Activated CD4-positive, alpha-beta T cell treated with anti-CD3 and anti-CD28 coated beads, Interleukin-2, amount 10 ng/mL, durations not matched to agents 24 days and 14 days (primary cell): ENCODE results near the gene ZDHHC7. TPM values are rescaled to one million over a fixed set of nuclear protein-coding genes. Genes with fewer than 3 reads are reported as not detected.

ENCODE experiments used
- DNase-seq: peaks from one replicate; pipeline ENCODE4 v3.0.0; 2022
- H3K27ac Mint-ChIP-seq: one replicate; pipeline ENCODE4 v1.8.0; 2022; ENCODE audit warnings: mild to moderate bottlenecking, mixed read lengths
- H3K27me3 Mint-ChIP-seq: one replicate; pipeline ENCODE4 v1.8.0; 2022; ENCODE audit warnings: mixed read lengths
- H3K36me3 Mint-ChIP-seq: one replicate; pipeline ENCODE4 v1.8.0; 2022; ENCODE audit warnings: low read depth, mild to moderate bottlenecking, mixed read lengths
- H3K4me1 Mint-ChIP-seq: one replicate; pipeline ENCODE4 v1.8.0; 2021; ENCODE audit warnings: mixed read lengths
- H3K4me3 Mint-ChIP-seq: one replicate; pipeline ENCODE4 v1.8.0; 2022; ENCODE audit warnings: mild to moderate bottlenecking, moderate library complexity, mixed read lengths
- H3K9me3 Mint-ChIP-seq: one replicate; pipeline ENCODE4 v1.8.0; 2021; ENCODE audit warnings: mixed read lengths
- intact Hi-C: fragments of 100-400 bp; cut with micrococcal nuclease; formaldehyde crosslinking; loops from one replicate; pipeline ENCODE4 v1.15.1; 2023
- total RNA-seq: library from RNA; stranded (reverse); gene quantifications from 2 replicates; pipeline ENCODE4 v1.2.3, GENCODE V29; 2022

Gene ZDHHC7
- total RNA-seq, 1 donor from 2014 or later, result 30.8 TPM

DNA sequence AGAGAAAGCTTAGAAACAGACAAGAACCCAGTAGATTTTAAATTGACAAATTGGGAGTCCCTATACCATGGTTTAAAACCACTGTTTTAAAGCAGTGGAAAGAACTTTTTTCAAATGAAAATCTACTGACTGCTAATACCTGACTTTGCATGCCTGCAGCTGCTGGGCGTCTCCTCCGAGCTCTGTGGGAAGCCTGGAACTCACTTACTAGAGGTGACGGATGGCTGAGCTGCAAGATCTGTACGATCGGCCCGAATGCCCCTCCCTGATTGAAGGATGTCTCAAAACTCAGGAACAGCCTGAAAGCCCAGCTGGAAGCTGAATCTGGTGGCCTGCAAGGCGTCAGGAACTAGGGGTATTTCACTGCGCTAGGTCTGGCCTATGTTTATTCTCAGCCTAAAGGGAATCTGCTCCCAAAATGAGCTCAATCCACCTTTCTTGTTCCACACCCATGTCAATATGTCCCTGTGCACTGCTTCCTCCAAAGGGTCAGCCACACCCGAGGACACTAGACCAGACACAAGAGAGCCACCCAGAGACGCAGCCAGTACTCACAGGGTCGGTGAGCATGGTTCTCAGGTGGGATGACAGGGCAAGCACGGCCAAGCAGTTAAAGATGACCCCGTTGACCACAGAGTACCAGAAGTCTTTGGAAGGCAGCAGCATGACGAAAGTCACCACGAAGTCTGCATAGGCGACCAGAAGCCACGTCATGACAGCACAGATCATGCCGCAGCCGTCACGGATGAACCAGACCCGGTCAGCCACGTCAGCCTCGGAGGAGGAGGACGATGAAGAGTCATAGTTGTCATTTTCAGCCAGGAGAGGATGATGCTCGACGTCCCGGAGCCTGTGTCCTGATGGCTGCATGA lies 21.4 kb downstream of the ZDHHC7 start:
- no peaks in the 10 kb centered on the region for H3K27me3 Mint-ChIP-seq
- peaks cover 42% of the 10 kb centered on the region for H3K36me3 Mint-ChIP-seq
- intact Hi-C loops, result no loop called here
- H3K4me3 Mint-ChIP-seq, result no peak overlapping the region
- no peak overlapping the region for H3K27ac Mint-ChIP-seq
- peaks cover 6% of the 10 kb centered on the region for H3K4me1 Mint-ChIP-seq
- DNase-seq, result no peak
- H3K9me3 Mint-ChIP-seq, result no peaks in the 10 kb centered on the region

GRCh38 chr16:84988328-84989080 lies 22.8 kb downstream of the ZDHHC7 start:
- Mint-ChIP-seq H3K4me3 (no peak overlapping the region), H3K9me3 (no peaks in the 10 kb centered on the region), H3K27me3 (no peaks in the 10 kb centered on the region), H3K4me1 (peaks cover 4% of the 10 kb centered on the region), H3K27ac (no peak overlapping the region), H3K36me3 (peaks cover 32% of the 10 kb centered on the region)
- intact Hi-C loops, result no loop called here
- no peak for DNase-seq

GRCh38 chr16:84986879-84987278 lies 24.5 kb downstream of the ZDHHC7 start:
- H3K27me3 Mint-ChIP-seq, result no peaks in the 10 kb centered on the region
- intact Hi-C loops, result no loop called here
- no peak overlapping the region for H3K27ac Mint-ChIP-seq
- peaks cover 4% of the 10 kb centered on the region for H3K4me1 Mint-ChIP-seq
- H3K36me3 Mint-ChIP-seq, result peaks cover 38% of the 10 kb centered on the region
- no peak for DNase-seq
- no peak overlapping the region for H3K4me3 Mint-ChIP-seq
- no peaks in the 10 kb centered on the region for H3K9me3 Mint-ChIP-seq

- H3K27ac Mint-ChIP-seq, result peak overlapping the region; percentile 25
- no peak for DNase-seq
- no peaks in the 10 kb centered on the region for H3K9me3 Mint-ChIP-seq
- no peak overlapping the region for H3K4me3 Mint-ChIP-seq
- no peaks in the 10 kb centered on the region for H3K27me3 Mint-ChIP-seq
- peaks cover 44% of the 10 kb centered on the region for H3K36me3 Mint-ChIP-seq
- intact Hi-C loops, result no loop called here
- H3K4me1 Mint-ChIP-seq, result peaks cover 4% of the 10 kb centered on the region
Observed at GRCh38 chr16:84986102-84986501, 25.2 kb downstream of the ZDHHC7 start.

GRCh38 chr16:84985079-84986065 lies 26.0 kb downstream of the ZDHHC7 start:
- intact Hi-C loops, result no loop called here
- Mint-ChIP-seq H3K27ac (peak overlapping the region; percentile 21), H3K9me3 (no peaks in the 10 kb centered on the region), H3K4me3 (no peak overlapping the region), H3K36me3 (peaks cover 46% of the 10 kb centered on the region), H3K27me3 (no peaks in the 10 kb centered on the region), H3K4me1 (peaks cover 4% of the 10 kb centered on the region)
- DNase-seq, result no peak

DNA sequence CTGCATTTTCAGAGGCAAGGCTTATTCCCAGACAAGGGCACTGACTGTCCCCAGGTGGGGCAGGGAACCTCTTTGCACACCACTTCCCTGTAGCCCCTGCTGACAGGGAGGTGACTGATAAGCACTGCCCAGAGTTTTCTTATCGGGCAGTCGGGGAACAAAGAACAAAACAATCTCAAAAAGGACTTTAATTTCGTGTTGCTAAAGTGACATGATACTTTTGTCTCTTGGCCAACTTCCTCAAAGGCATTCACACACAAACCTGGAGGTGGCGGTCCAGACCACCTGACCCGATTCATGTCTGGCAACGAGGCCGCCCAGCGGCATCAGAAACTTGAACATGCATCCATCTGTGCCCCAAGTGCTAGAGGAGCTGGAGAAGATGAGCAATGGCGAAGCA lies 28.9 kb downstream of the ZDHHC7 start:
- peaks cover 40% of the 10 kb centered on the region for H3K36me3 Mint-ChIP-seq
- intact Hi-C loops, result no loop called here

DNA sequence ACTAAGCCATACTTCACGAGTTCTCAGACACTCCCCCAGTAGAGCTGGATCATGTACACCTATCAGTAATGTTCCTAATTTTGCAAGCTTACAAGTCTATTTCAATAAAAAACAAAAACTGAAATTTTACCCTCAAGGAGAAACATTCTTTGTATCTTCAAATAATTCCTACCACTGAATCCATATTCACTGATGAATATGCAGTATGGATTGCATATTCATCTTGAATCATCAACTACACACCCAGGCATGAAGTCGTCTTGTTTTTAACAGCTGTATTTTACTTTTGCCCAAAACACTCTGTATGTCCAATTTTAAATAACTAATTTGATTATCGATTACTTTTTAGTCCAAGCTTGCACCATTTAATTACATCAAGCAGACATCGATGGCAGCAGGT lies 31.8 kb downstream of the ZDHHC7 start:
- H3K36me3 Mint-ChIP-seq, result peaks cover 43% of the 10 kb centered on the region
- H3K27ac Mint-ChIP-seq, result no peak overlapping the region
- peaks cover 2% of the 10 kb centered on the region for H3K4me1 Mint-ChIP-seq
- H3K9me3 Mint-ChIP-seq, result no peaks in the 10 kb centered on the region
- H3K4me3 Mint-ChIP-seq, result no peak overlapping the region
- H3K27me3 Mint-ChIP-seq, result no peaks in the 10 kb centered on the region
- intact Hi-C loops, result no loop called here
- DNase-seq, result no peak

More for the DNA sequence above, 28.9 kb downstream of the ZDHHC7 start:
- DNase-seq, result no peak
- H3K27me3 Mint-ChIP-seq, result no peaks in the 10 kb centered on the region
- no peak overlapping the region for H3K27ac Mint-ChIP-seq
- no peak overlapping the region for H3K4me3 Mint-ChIP-seq
- no peaks in the 10 kb centered on the region for H3K9me3 Mint-ChIP-seq
- H3K4me1 Mint-ChIP-seq, result peaks cover 7% of the 10 kb centered on the region

DNA sequence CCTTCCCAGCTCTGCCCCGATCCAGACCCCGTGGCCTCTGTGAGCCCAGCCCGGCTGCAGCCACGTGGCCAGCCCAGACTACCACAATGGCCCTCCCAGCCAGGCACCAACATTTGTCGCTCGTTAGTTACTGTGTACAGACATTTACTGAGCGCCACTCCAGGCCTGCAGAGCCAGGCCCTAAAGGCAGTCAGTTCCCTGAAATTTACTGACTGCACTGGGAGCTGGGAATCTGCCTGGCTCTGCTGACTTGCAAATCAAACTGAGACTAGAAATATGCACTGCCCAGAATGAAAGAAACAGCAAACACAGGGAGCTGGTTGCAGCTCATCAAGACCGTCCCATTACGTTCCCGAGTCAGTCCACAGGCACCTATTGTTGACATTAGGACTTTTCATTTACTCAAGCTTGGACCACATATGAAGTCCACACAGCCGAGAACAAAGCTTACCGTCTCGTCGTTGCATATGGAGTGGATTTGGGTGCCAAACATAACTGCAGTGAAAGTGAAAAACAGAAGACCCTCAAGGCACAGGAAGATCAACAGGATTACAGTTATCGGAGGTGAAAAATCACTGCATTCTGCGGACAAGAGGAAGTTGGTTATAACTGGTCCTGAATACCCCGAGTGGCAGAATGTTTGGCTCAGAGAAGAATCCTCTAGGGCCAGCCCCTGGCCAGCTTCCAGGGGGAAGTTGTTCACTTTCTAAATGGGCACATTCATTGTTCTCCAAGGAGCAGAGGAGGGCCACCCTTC lies 34.5 kb downstream of the ZDHHC7 start:
- H3K9me3 Mint-ChIP-seq, result no peaks in the 10 kb centered on the region
- H3K27me3 Mint-ChIP-seq, result no peaks in the 10 kb centered on the region
- no peak overlapping the region for H3K4me3 Mint-ChIP-seq
- intact Hi-C loops, result no loop called here
- peaks cover 2% of the 10 kb centered on the region for H3K4me1 Mint-ChIP-seq
- DNase-seq, result no peak
- peaks cover 39% of the 10 kb centered on the region for H3K36me3 Mint-ChIP-seq
- H3K27ac Mint-ChIP-seq, result no peak overlapping the region

DNA sequence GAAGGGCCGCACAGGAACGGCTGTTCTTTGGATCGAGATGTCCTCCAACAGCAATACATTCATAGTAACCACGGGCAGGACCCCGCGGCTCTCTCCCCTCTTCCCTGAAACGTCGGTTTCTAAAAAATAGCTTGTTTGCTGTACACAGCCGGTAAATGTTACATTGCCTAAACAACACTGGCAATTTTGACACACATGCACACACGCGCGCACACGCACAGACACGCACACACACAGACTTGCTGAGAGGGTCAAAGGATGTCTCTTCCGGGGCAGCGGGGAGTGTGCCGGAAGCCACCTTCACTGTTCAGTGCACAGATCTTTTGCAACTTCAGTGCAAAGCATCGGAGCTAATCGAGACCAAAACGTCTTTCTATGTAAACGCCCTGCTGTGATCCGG lies 35.8 kb downstream of the ZDHHC7 start:
- Mint-ChIP-seq H3K4me3 (no peak overlapping the region), H3K4me1 (peaks cover 4% of the 10 kb centered on the region), H3K27me3 (no peaks in the 10 kb centered on the region), H3K36me3 (peaks cover 28% of the 10 kb centered on the region), H3K9me3 (no peaks in the 10 kb centered on the region), H3K27ac (no peak overlapping the region)
- intact Hi-C loops, result no loop called here
- no peak for DNase-seq

GRCh38 chr16:84975066-84975465 lies 36.3 kb downstream of the ZDHHC7 start:
- Mint-ChIP-seq H3K27ac (no peak overlapping the region), H3K27me3 (no peaks in the 10 kb centered on the region), H3K4me3 (no peak overlapping the region), H3K36me3 (peaks cover 24% of the 10 kb centered on the region), H3K4me1 (peaks cover 4% of the 10 kb centered on the region), H3K9me3 (no peaks in the 10 kb centered on the region)
- intact Hi-C loops, result no loop called here
- DNase-seq, result no peak

DNA sequence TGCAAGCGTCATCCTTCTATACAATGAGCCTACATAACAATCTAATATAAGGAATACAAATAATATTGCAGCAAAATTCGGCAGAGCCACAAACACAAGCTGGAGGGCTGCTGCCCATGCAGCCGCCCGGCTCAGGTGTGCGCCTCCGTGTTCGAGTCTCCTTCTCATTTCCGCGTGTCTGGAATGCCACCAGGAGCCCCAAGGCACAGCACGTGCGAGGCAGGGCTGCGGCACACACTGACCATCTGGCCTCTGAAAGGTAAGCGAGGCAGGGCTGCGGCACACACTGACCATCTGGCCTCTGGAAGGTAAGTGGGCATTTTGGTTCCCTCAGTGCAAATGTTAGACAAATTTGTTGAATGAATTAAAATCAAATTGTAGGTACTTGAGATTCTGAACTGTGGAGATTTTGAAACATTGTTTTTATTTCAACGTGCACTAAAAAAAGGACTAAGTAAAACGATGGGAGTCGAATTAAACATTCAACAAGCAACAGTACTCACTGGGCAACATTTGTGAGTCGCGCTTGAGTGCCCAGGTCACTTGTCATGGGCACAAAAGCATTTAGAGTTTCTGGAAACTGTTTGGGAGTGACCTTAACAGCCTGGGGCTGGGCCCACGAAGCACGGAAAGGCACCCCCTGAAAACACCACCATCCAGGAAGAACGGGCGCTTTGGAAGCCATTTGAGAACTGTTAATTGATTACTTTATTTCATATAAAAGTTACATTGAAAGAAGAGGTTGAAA lies 37.4 kb downstream of the ZDHHC7 start:
- Mint-ChIP-seq H3K27ac (no peak overlapping the region), H3K4me3 (no peak overlapping the region), H3K9me3 (no peaks in the 10 kb centered on the region), H3K27me3 (no peaks in the 10 kb centered on the region), H3K36me3 (peaks cover 20% of the 10 kb centered on the region), H3K4me1 (peaks cover 2% of the 10 kb centered on the region)
- DNase-seq, result no peak
- intact Hi-C loops, result loop anchor here (5.0 kb wide), 1 partner anchor 222 kb away; no protein-coding TSS in a partner anchor

GRCh38 chr16:84973236-84973635 lies 38.1 kb downstream of the ZDHHC7 start:
- no peaks in the 10 kb centered on the region for H3K9me3 Mint-ChIP-seq

More at GRCh38 chr16:84973236-84973635, 38.1 kb downstream of the ZDHHC7 start:
- Mint-ChIP-seq H3K4me1 (peaks cover 2% of the 10 kb centered on the region), H3K36me3 (peaks cover 20% of the 10 kb centered on the region), H3K27ac (no peak overlapping the region), H3K4me3 (no peak overlapping the region), H3K27me3 (no peaks in the 10 kb centered on the region)
- intact Hi-C loops, result loop anchor here (5.0 kb wide), 1 partner anchor 221 kb away; no protein-coding TSS in a partner anchor
- no peak for DNase-seq
